Neural progenitor cell (in vitro differentiated cells): ENCODE measurements around the gene USE1.

Experiments used
- CTCF ChIP-seq: fragments of 200-600 bp; sonication (generic); IDR thresholded peaks from 2 replicates; pipeline ENCODE4 v1.5.1; 2017; ENCODE audit warnings: antibody characterized with exemption, mild to moderate bottlenecking
- EZH2 ChIP-seq: fragments of 200-600 bp; sonication (generic); IDR thresholded peaks from 2 replicates; pipeline ENCODE4 v1.6.1; 2017; ENCODE audit warnings: antibody characterized with exemption, mild to moderate bottlenecking, moderate library complexity
- EZH2phosphoT487 ChIP-seq: fragments of 200-600 bp; sonication (generic); IDR thresholded peaks from 2 replicates; pipeline ENCODE4 v1.6.1; 2017; ENCODE audit warnings: antibody characterized with exemption

GRCh38 chr19:17220207-17220758, 5.1 kb downstream of the USE1 start:
- TF ChIP-seq EZH2: no peak
- no peak for TF ChIP-seq CTCF
- TF ChIP-seq EZH2phosphoT487: no peak
